ENCODE data around the gene TGFB1I1. TPM values are rescaled to one million over a fixed set of nuclear protein-coding genes. Genes with fewer than 3 reads are reported as not detected.

TGFB1I1 gene
- polyA plus RNA-seq, 2 of the 4 experiments (the other 2 are of a cell fraction) = 8.3 to 75.1 TPM

DNA sequence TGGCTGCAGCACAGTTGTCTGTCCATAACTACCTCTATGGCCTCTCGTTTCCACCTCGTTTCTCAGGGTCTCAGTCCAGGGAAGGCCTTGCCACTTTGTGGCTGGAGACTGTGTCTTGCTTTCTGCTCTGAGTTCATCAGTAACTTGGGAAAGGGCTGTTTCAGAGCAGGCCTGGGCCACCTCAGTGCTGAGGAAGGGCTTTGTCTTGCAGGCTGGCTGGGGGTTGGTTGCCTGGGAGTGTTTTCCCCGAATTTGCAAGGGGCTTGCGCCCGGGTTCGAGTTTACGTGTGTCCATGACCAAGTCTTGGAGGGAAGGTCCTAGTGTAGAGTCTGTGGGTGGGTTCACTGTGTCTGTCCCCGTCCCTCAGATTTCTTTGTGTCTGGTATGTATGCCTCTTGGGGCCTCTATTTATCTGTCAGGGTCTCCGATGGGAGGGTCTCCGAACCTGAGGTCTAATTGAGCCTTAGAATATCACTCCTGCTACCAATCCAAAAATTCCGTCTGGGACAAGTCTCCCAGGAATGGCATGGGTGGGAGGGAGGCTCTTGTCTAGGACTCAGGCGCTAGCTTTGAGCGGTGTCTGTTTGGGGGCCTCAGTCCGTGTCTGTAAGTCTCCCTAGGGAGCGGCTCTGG, 594 bp upstream of the TGFB1I1 start:
- ChIA-PET POLR2A (interaction anchor here (1.0 to 2.2 kb wide), 2 partner anchors 11 to 37 kb away, joined by 8 to 13 read pairs; partner anchors contain the start of gene RUSF1), CTCF (interaction anchor here (0.7 to 4.8 kb wide), 2 partner anchors 12 to 97 kb away, joined by 4 to 28 read pairs; partner anchors contain the start of gene ARMC5)
- Histone ChIP-seq H3K4me3 (peak overlapping the region; percentile 84), H3K4me2 (peak overlapping the region; percentile 92), H3K4me1 (peaks cover 9% of the 10 kb centered on the region), H3K27ac (peak overlapping the region; percentile 94 to 99), H3K9me3 (no peaks in the 10 kb centered on the region)
- TF ChIP-seq SREBF2 (IDR thresholded peaks at IDR 0.05) (no peak), RFX5 (IDR thresholded peaks at IDR 0.05) (no peak), FOSB (CRISPR knock-in tag; IDR thresholded peaks at IDR 0.05) (no peak), CBX2 (IDR thresholded peaks at IDR 0.05; ENCODE audit: borderline replicate concordance, low read depth) (no peak), HOXB5 (CRISPR knock-in tag; IDR thresholded peaks at IDR 0.05) (no peak), EHF (CRISPR knock-in tag; IDR thresholded peaks at IDR 0.05) (no peak), JUN (IDR thresholded peaks at IDR 0.05) (no peak), KDM1A (IDR thresholded peaks at IDR 0.05; ENCODE audit: low read depth) (no peak), PHF8 (IDR thresholded peaks at IDR 0.05; ENCODE audit: borderline replicate concordance, low read depth) (no peak), POLR2AphosphoS2 (conservative IDR thresholded peaks at IDR 0.05; ENCODE audit: low read length) (no peak)
- TF ChIP-seq, protein P1, sequence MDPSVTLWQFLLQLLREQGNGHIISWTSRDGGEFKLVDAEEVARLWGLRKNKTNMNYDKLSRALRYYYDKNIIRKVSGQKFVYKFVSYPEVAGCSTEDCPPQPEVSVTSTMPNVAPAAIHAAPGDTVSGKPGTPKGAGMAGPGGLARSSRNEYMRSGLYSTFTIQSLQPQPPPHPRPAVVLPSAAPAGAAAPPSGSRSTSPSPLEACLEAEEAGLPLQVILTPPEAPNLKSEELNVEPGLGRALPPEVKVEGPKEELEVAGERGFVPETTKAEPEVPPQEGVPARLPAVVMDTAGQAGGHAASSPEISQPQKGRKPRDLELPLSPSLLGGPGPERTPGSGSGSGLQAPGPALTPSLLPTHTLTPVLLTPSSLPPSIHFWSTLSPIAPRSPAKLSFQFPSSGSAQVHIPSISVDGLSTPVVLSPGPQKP (IDR thresholded peaks at IDR 0.05; ENCODE audit: low read depth, low read length) = no peak
- TF ChIP-seq, protein P2, sequence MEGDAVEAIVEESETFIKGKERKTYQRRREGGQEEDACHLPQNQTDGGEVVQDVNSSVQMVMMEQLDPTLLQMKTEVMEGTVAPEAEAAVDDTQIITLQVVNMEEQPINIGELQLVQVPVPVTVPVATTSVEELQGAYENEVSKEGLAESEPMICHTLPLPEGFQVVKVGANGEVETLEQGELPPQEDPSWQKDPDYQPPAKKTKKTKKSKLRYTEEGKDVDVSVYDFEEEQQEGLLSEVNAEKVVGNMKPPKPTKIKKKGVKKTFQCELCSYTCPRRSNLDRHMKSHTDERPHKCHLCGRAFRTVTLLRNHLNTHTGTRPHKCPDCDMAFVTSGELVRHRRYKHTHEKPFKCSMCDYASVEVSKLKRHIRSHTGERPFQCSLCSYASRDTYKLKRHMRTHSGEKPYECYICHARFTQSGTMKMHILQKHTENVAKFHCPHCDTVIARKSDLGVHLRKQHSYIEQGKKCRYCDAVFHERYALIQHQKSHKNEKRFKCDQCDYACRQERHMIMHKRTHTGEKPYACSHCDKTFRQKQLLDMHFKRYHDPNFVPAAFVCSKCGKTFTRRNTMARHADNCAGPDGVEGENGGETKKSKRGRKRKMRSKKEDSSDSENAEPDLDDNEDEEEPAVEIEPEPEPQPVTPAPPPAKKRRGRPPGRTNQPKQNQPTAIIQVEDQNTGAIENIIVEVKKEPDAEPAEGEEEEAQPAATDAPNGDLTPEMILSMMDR (IDR thresholded peaks at IDR 0.05) = no peak
- FAIRE-seq (no peak), DNase-seq (ENCODE audit: low read depth in 1 of 2, low spot score in 1 of 2) (no peak), ATAC-seq (no peak)
- WGBS (ENCODE audit: missing lambda C conversion rate) = 64% methylated on average over 13 of the region's 15 CpGs

DNA sequence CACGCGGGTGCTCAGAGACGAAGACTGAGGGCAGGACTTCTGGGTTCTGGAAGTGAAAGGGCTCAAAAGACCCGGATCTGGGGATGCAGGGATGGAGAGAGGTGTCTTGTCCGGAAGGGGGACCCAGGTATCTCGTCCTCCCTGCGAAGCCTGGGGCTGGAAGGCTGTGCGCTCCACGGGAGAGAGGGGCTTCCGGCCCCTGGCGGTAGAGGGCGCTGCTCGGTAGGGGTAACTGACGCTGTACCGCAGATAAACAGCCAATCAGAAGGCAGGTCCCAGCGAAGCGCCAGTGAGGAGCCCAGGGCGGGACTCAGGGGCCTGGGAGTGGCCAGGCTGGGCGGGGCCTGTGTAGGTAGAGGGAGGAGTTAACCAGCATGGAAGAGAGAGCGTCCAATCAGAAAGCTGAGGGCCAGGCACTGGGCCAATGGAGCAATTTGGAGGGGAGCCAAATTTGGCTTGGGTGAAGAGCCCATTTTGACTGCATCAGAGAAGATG, 804 bp downstream of the TGFB1I1 start:
- ATAC-seq (peak; percentile 86 to 95), FAIRE-seq (no peak), DNase-seq (ENCODE audit: low read depth in 1 of 2, low spot score in 1 of 2) (peak; percentile 89 to 93)
- Histone ChIP-seq H3K27ac (peak overlapping the region; percentile 94 to 99), H3K4me3 (peak overlapping the region; percentile 84), H3K4me1 (peaks cover 9% of the 10 kb centered on the region), H3K9me3 (no peaks in the 10 kb centered on the region), H3K4me2 (peak overlapping the region; percentile 92)
- TF ChIP-seq JUN (IDR thresholded peaks at IDR 0.05) = no peak
- no peak for TF ChIP-seq MYC (IDR thresholded peaks at IDR 0.05; ENCODE audit: borderline replicate concordance, low read length)
- 0 out of 3 replicates have a peak, but pooled peaks have one; percentile 10 for TF ChIP-seq SMC3 (IDR thresholded peaks at IDR 0.05)
- no peak for TF ChIP-seq BHLHE40 (IDR thresholded peaks at IDR 0.05; ENCODE audit: low read depth, low read length)
- TF ChIP-seq POLR2A (IDR thresholded peaks at IDR 0.05; ENCODE audit: low read length) = peak; percentile 32; the same call in 1 of the 2 replicates
- TF ChIP-seq, protein P3, sequence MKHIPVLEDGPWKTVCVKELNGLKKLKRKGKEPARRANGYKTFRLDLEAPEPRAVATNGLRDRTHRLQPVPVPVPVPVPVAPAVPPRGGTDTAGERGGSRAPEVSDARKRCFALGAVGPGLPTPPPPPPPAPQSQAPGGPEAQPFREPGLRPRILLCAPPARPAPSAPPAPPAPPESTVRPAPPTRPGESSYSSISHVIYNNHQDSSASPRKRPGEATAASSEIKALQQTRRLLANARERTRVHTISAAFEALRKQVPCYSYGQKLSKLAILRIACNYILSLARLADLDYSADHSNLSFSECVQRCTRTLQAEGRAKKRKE (CRISPR knock-in tag; IDR thresholded peaks at IDR 0.05; ENCODE audit: low read depth) = 0 out of 2 replicates have a peak, but pooled peaks have one; percentile 59
- 0 out of 2 replicates have a peak, but pooled peaks have one; percentile 70 for TF ChIP-seq CHD4 (IDR thresholded peaks at IDR 0.05; ENCODE audit: borderline replicate concordance)
- TF ChIP-seq RARB (CRISPR knock-in tag; IDR thresholded peaks at IDR 0.05) = no peak
- TF ChIP-seq, protein P2 (IDR thresholded peaks at IDR 0.05) = peak; percentile 76
- TF ChIP-seq FOSL2 (IDR thresholded peaks at IDR 0.05) = no peak
- TF ChIP-seq FOSL2 (CRISPR knock-in tag; IDR thresholded peaks at IDR 0.05) = peak; percentile 4; the same call in 1 of the 2 replicates
- TF ChIP-seq CBX8 (IDR thresholded peaks at IDR 0.05) = no peak
- peak; percentile 21 to 28; a peak in 2 of 5 replicates for TF ChIP-seq RAD21 (conservative IDR thresholded peaks at IDR 0.05 in 1 of 2, IDR thresholded peaks at IDR 0.05 in 1 of 2)
- TF ChIP-seq, protein P4, sequence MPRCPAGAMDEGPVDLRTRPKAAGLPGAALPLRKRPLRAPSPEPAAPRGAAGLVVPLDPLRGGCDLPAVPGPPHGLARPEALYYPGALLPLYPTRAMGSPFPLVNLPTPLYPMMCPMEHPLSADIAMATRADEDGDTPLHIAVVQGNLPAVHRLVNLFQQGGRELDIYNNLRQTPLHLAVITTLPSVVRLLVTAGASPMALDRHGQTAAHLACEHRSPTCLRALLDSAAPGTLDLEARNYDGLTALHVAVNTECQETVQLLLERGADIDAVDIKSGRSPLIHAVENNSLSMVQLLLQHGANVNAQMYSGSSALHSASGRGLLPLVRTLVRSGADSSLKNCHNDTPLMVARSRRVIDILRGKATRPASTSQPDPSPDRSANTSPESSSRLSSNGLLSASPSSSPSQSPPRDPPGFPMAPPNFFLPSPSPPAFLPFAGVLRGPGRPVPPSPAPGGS (IDR thresholded peaks at IDR 0.05) = no peak
- TF ChIP-seq KDM1A (IDR thresholded peaks at IDR 0.05; ENCODE audit: low read depth) = peak; percentile 32; the same call in 1 of the 2 replicates
- TF ChIP-seq HOXB5 (CRISPR knock-in tag; IDR thresholded peaks at IDR 0.05) = peak; percentile 56; the same call in 1 of the 2 replicates
- 25% methylated on average over 20 of the region's 20 CpGs for WGBS (ENCODE audit: missing lambda C conversion rate)
- ChIA-PET CTCF (interaction anchor here (0.6 to 1.0 kb wide), 4 partner anchors 9 to 15 kb away, joined by 3 to 4 read pairs (median 3); partner anchors contain the start of gene ARMC5), POLR2A (interaction anchor here (1.0 kb wide), 2 partner anchors 14 to 35 kb away, joined by 4 to 10 read pairs; partner anchors contain the start of genes ARMC5 and RUSF1)

Data from A549 (cell line).